B cell (primary cell): ENCODE measurements around the gene SAG. TPM values are rescaled to one million over a fixed set of nuclear protein-coding genes. Genes with fewer than 3 reads are reported as not detected.

Experiments used
- ATAC-seq: fragments of 200-7000 bp; cut with Tn5 transposase; one replicate; pipeline ENCODE4 v1.10.0; 2021; ENCODE audit warnings: low read depth, mild to moderate bottlenecking, moderate number of reproducible peaks, moderate library complexity
- CTCF ChIA-PET: fragments of 350-600 bp; sonication (Branson Sonifier 250); formaldehyde crosslinking; loops from one replicate; lab custom pipeline; 2021; ENCODE audit warnings: antibody characterized with exemption, inconsistent platforms; lab: Charles Lee
- POLR2A ChIA-PET: fragments of 350-600 bp; sonication (Branson Sonifier 250); formaldehyde crosslinking; loops from one replicate; lab custom pipeline; 2021; ENCODE audit warnings: antibody characterized with exemption; lab: Charles Lee
- DNase-seq: peaks from one replicate; pipeline ENCODE4 v3.0.0; 2013
- H2AFZ ChIP-seq: 2 replicates; pipeline ENCODE4 v1.6.1; 2012; ENCODE audit warnings: mild to moderate bottlenecking, low read depth, low read length; ENCODE audit not compliant: insufficient read depth, poor library complexity, severe bottlenecking
- H3K27ac ChIP-seq, 2 donors: 1 replicate in 1 of 2; 2 replicates in 1 of 2; pipeline ENCODE4 v1.5.1; 2012 to 2013; ENCODE audit warnings: low read length in 2 of 2, mild to moderate bottlenecking in 2 of 2, moderate library complexity in 1 of 2
- H3K27me3 ChIP-seq, 4 experiments: fragments of 200-600 bp in 1 of 4; sonication (generic) in 1 of 4; replicated peaks in 1 of 4; 1 replicate in 2 of 4; 2 replicates in 2 of 4; pipeline versions ENCODE4 v1.6.1 to v1.7.0; 2013 to 2016; ENCODE audit warnings: low read length in 3 of 4, mild to moderate bottlenecking in 2 of 4, mixed read lengths in 1 of 4, moderate library complexity in 1 of 4; ENCODE audit not compliant: insufficient read depth in 4 of 4, control insufficient read depth in 3 of 4; ENCODE audit errors: control extremely low read depth in 1 of 4
- H3K36me3 ChIP-seq, 2 experiments: replicated peaks in 1 of 2; 1 replicate in 1 of 2; 2 replicates in 1 of 2; pipeline versions ENCODE4 v1.6.1 to v1.7.1; 2013; ENCODE audit warnings: low read length in 1 of 2; ENCODE audit not compliant: insufficient read depth in 2 of 2, control insufficient read depth in 1 of 2; ENCODE audit errors: control extremely low read depth in 1 of 2, extremely low read depth in 1 of 2
- H3K4me1 ChIP-seq, 2 donors: fragments of 200-600 bp in 1 of 2; sonication (generic) in 1 of 2; 1 replicate in 1 of 2; 2 replicates in 1 of 2; pipeline versions ENCODE4 v1.5.1 to v1.6.1; 2013 to 2017; ENCODE audit warnings: low read length in 2 of 2; ENCODE audit not compliant: control insufficient read depth in 2 of 2, insufficient read depth in 2 of 2
- H3K4me2 ChIP-seq: replicated peaks from 2 replicates; pipeline ENCODE3; 2012; ENCODE audit warnings: mild to moderate bottlenecking, low read depth, low read length; ENCODE audit not compliant: poor library complexity, severe bottlenecking
- H3K4me3 ChIP-seq, 5 experiments: fragments of 200-600 bp in 1 of 5; sonication (generic) in 1 of 5; 1 replicate in 3 of 5; 2 replicates in 2 of 5; pipeline versions ENCODE4 v1.5.1 to v1.7.0; 2011 to 2016; ENCODE audit warnings: low read length in 4 of 5, mild to moderate bottlenecking in 4 of 5, low read depth in 2 of 5, control low read depth in 1 of 5, moderate library complexity in 1 of 5; ENCODE audit not compliant: insufficient read depth in 1 of 5; ENCODE audit errors: control extremely low read depth in 1 of 5, extremely low read depth in 1 of 5
- H3K79me2 ChIP-seq: fragments of 200-600 bp; sonication (generic); one replicate; pipeline ENCODE4 v1.6.0; 2016; ENCODE audit warnings: low read length; ENCODE audit not compliant: control insufficient read depth, insufficient read depth
- H3K9ac ChIP-seq: fragments of 200-600 bp; sonication (generic); 2 replicates; pipeline ENCODE4 v1.6.1; 2017; ENCODE audit warnings: mild to moderate bottlenecking, low read length, moderate library complexity
- H3K9me3 ChIP-seq, 3 donors: one replicate each; pipeline versions ENCODE4 v1.6.1 to v1.7.1; 2013; ENCODE audit warnings: low read length in 2 of 3; ENCODE audit not compliant: control insufficient read depth in 2 of 3, insufficient read depth in 1 of 3; ENCODE audit errors: control extremely low read depth in 1 of 3
- H4K20me1 ChIP-seq: 2 replicates; pipeline ENCODE4 v1.6.0; 2012; ENCODE audit warnings: mild to moderate bottlenecking, low read length; ENCODE audit not compliant: insufficient read depth, control insufficient read depth, poor library complexity, severe bottlenecking
- H3K27ac Mint-ChIP-seq: one replicate; pipeline ENCODE4 v1.8.0; 2021; ENCODE audit warnings: mixed read lengths
- H3K27me3 Mint-ChIP-seq: one replicate; pipeline ENCODE4 v1.8.0; 2021; ENCODE audit warnings: mixed read lengths
- H3K4me1 Mint-ChIP-seq: one replicate; pipeline ENCODE4 v1.8.0; 2021; ENCODE audit warnings: mixed read lengths
- H3K4me3 Mint-ChIP-seq: one replicate; pipeline ENCODE4 v1.8.0; 2021; ENCODE audit warnings: mixed read lengths
- H3K9me3 Mint-ChIP-seq: one replicate; pipeline ENCODE4 v1.8.0; 2022; ENCODE audit warnings: mixed read lengths; ENCODE audit not compliant: insufficient read depth
- EZH2 ChIP-seq: IDR thresholded peaks from 2 replicates; pipeline ENCODE4 v1.6.1; 2012; ENCODE audit warnings: borderline replicate concordance, low read depth, mild to moderate bottlenecking, moderate library complexity, low read length; ENCODE audit not compliant: insufficient read depth, poor library complexity, severe bottlenecking
- WGBS: methylation state at CpG from one replicate; pipeline ENCODE4 v1.1.5; 2013; ENCODE audit warnings: missing lambda C conversion rate; ENCODE audit not compliant: insufficient coverage; 5-methylcytosine and 5-hydroxymethylcytosine counted together
- intact Hi-C: fragments of 100-400 bp; cut with micrococcal nuclease; formaldehyde crosslinking; loops from one replicate; pipeline ENCODE4 v1.10.0; 2022
- polyA plus RNA-seq: library from polyadenylated mRNA; depleted of rRNA; stranded (reverse); fragments of >200 nt; gene quantifications from 2 replicates; pipeline ENCODE4 v1.2.3, GENCODE V29; 2012
- total RNA-seq, 2 donors: library from RNA; stranded (reverse); fragments of 120-200 nt in 1 of 2; gene quantifications; 1 replicate in 1 of 2; 2 replicates in 1 of 2; pipeline versions ENCODE4 v1.2.3 to v1.2.4, GENCODE V29; 2013 to 2022
- TF ChIP-seq, protein P1 (sequence below): fragments of 200-600 bp; IDR thresholded peaks from one replicate; pipeline ENCODE4 v1.8.0; 2022; ENCODE audit warnings: antibody characterized with exemption, mild to moderate bottlenecking

SAG gene
- total and polyA plus RNA-seq, 2 donors (not counting 1 experiment from before 2014, with no cell fraction given), result 0.03 to 0.17 TPM

DNA sequence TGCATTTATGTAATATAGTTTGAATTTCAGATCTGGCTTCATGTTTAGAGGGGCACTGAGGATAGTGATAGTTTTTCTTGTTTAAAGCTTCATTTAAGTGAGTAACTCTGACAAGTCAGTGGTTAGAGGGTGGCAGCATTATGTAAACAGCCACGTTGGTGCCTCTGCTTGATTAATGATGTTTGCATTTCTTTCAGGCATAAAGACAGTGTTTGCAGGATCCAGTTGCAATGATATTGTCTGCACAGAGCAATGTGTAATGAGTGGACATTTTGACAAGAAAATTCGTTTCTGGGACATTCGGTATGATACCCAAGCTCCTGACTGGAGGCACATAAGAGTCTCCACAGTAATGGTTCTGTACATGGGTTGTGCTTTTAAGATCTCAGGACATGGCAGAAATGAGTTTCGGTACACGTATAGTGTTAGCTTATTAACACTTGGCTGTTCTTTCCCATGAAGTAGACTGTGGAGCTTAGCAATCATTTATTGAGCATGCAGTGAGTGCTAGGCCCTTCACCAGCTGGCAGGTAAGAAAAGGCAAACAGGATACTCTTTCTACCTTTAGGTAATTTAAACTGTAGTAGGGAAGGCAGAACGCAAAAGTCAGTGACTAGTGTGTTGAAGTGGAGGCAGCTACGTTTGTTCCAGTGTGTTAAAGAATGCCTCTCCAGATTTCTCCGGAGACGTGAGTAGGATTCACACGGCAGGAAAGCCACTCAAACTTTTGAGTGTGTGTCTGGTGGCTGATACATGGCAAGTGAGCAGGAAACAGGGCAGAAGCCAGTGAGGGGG lies 17.4 kb upstream of the SAG start:
- H3K4me1 ChIP-seq, result no peaks in the 10 kb centered on the region
- Mint-ChIP-seq H3K27me3 (no peaks in the 10 kb centered on the region), H3K9me3 (no peaks in the 10 kb centered on the region), H3K4me3 (no peak overlapping the region), H3K27ac (no peak overlapping the region), H3K4me1 (peaks cover 3% of the 10 kb centered on the region)
- ATAC-seq (no peak), DNase-seq (no peak)
- ChIA-PET POLR2A (interaction anchor here (0.6 kb wide), 1 partner anchor 668 kb away, joined by 8 read pairs; no protein-coding TSS in a partner anchor), CTCF (no interaction called here)
- H3K27ac ChIP-seq, result no peak overlapping the region
- H3K9me3 ChIP-seq, result no peaks in the 10 kb centered on the region
- H2AFZ ChIP-seq, result no peak overlapping the region
- TF ChIP-seq, protein P1, sequence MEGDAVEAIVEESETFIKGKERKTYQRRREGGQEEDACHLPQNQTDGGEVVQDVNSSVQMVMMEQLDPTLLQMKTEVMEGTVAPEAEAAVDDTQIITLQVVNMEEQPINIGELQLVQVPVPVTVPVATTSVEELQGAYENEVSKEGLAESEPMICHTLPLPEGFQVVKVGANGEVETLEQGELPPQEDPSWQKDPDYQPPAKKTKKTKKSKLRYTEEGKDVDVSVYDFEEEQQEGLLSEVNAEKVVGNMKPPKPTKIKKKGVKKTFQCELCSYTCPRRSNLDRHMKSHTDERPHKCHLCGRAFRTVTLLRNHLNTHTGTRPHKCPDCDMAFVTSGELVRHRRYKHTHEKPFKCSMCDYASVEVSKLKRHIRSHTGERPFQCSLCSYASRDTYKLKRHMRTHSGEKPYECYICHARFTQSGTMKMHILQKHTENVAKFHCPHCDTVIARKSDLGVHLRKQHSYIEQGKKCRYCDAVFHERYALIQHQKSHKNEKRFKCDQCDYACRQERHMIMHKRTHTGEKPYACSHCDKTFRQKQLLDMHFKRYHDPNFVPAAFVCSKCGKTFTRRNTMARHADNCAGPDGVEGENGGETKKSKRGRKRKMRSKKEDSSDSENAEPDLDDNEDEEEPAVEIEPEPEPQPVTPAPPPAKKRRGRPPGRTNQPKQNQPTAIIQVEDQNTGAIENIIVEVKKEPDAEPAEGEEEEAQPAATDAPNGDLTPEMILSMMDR, result no peak
- no peak for TF ChIP-seq EZH2
- H3K79me2 ChIP-seq, result peaks cover 9% of the 10 kb centered on the region
- 96% methylated on average over 10 of the region's 10 CpGs for WGBS
- H3K4me2 ChIP-seq, result no peak overlapping the region
- no peak overlapping the region for H3K9ac ChIP-seq
- intact Hi-C loops, result no loop called here
- peaks cover 15 to 84% of the 10 kb centered on the region in 2 experiments for H3K36me3 ChIP-seq
- no peak overlapping the region for H3K4me3 ChIP-seq
- H3K27me3 ChIP-seq, result no peaks in the 10 kb centered on the region
- peaks cover 8% of the 10 kb centered on the region for H4K20me1 ChIP-seq

DNA sequence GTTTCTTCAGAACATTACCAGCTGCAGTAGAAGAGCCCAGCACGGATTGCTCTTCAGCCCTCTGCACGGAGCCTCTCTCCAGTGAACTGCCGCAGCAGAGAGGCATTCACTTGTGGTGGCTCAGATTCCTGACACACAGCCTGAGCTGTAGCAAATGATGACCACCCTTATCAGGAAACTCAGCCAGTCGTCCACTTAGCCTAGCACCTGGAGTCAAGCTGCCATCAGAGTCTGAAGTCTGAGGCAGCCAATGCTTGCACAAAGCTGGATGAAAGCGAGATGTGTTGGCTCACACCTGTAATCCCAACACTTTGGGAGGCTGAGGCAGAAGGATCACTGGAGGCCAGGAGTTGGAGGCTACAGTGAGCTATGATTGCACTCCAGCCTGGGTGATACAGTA lies 11.7 kb upstream of the SAG start:
- H3K9me3 Mint-ChIP-seq, result no peaks in the 10 kb centered on the region
- ChIA-PET POLR2A (interaction anchor here (0.7 to 1.2 kb wide), 3 partner anchors 10 to 52 kb away, joined by 3 to 6 read pairs (median 5); no protein-coding TSS in a partner anchor), CTCF (interaction anchor here (1.3 kb wide), 1 partner anchor 61 kb away, joined by 4 read pairs; no protein-coding TSS in a partner anchor)
- H3K36me3 ChIP-seq, result peaks cover 7 to 48% of the 10 kb centered on the region in 2 experiments
- no peak overlapping the region for H3K4me2 ChIP-seq
- H3K27ac Mint-ChIP-seq, result no peak overlapping the region
- H3K4me1 Mint-ChIP-seq, result no peaks in the 10 kb centered on the region
- no peaks in the 10 kb centered on the region for H3K27me3 ChIP-seq
- WGBS, result 95% methylated on average over 5 of the region's 5 CpGs
- H3K9me3 ChIP-seq, result no peaks in the 10 kb centered on the region
- H3K27ac ChIP-seq, result no peak overlapping the region
- DNase-seq (no peak), ATAC-seq (no peak)
- H3K27me3 Mint-ChIP-seq, result no peaks in the 10 kb centered on the region
- H3K4me3 Mint-ChIP-seq, result no peak overlapping the region
- no peak overlapping the region for H2AFZ ChIP-seq
- no peaks in the 10 kb centered on the region for H3K4me1 ChIP-seq
- TF ChIP-seq EZH2, result no peak
- TF ChIP-seq, protein P1, result no peak
- intact Hi-C loops, result no loop called here
- H4K20me1 ChIP-seq, result no peaks in the 10 kb centered on the region
- H3K9ac ChIP-seq, result no peak overlapping the region
- H3K4me3 ChIP-seq, result no peak overlapping the region
- no peaks in the 10 kb centered on the region for H3K79me2 ChIP-seq
